Measurements from ENCODE around the gene ZBTB22. TPM values are rescaled to one million over a fixed set of nuclear protein-coding genes. Genes with fewer than 3 reads are reported as not detected.

Gene ZBTB22
- total RNA-seq, 1 donor from 2014 or later, result 31.8 TPM

DNA sequence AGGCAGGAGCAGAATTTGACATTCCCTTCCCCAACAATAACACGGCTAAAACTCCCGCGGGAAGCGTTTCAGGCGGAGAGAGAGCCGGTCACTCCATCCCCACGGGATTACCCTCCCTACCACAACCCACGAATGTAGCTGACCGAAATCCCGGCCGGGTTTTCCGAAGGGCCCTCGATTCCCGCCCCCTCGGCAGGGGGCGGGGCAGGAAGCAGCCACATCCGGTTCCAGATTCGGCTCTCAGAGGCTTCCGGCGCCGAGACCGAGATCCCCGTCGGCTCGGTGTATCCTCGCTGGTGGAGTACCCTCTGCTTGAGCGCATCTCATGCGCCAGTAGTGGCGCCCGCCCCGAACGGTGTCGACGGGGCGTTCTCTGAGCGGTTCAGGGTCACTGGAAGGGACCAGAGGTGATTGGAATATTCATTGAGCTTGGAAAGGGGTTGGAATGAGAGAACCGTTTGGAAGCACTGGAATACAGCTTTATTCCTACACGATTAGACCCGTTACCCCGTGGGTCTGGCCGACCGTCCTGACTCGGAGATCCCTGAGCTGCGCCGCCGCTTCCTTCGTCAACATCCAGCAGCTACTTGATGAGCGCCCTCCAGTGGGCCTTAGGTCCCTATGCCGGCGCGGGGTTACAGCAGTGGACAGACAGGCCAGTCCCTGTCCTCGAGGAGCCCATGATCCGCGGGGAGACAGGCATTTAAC, 18.2 kb downstream of the ZBTB22 start:
- H3K36me3 Mint-ChIP-seq (ENCODE audit: low read depth), result peaks cover 74% of the 10 kb centered on the region
- ChIA-PET POLR2A (interaction anchor here (0.6 to 5.3 kb wide), 26 partner anchors 9 to 1561 kb away, joined by 3 to 84 read pairs (median 5); partner anchors contain the start of genes B3GALT4, CUTA, PFDN6 and RING1), CTCF (interaction anchor here (0.7 to 3.2 kb wide), 10 partner anchors 9 to 46 kb away, joined by 3 to 17 read pairs (median 4); partner anchors contain the start of genes B3GALT4, PFDN6, RPS18 and VPS52)
- TF ChIP-seq, protein P1, sequence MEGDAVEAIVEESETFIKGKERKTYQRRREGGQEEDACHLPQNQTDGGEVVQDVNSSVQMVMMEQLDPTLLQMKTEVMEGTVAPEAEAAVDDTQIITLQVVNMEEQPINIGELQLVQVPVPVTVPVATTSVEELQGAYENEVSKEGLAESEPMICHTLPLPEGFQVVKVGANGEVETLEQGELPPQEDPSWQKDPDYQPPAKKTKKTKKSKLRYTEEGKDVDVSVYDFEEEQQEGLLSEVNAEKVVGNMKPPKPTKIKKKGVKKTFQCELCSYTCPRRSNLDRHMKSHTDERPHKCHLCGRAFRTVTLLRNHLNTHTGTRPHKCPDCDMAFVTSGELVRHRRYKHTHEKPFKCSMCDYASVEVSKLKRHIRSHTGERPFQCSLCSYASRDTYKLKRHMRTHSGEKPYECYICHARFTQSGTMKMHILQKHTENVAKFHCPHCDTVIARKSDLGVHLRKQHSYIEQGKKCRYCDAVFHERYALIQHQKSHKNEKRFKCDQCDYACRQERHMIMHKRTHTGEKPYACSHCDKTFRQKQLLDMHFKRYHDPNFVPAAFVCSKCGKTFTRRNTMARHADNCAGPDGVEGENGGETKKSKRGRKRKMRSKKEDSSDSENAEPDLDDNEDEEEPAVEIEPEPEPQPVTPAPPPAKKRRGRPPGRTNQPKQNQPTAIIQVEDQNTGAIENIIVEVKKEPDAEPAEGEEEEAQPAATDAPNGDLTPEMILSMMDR (IDR thresholded peaks at IDR 0.05), result no peak
- no peaks in the 10 kb centered on the region for H3K9me3 Mint-ChIP-seq
- H3K4me1 Mint-ChIP-seq, result peaks cover 34% of the 10 kb centered on the region
- DNase-seq (peak; percentile 90), ATAC-seq (ENCODE audit: low read depth) (peak; percentile 67)
- H3K27me3 Mint-ChIP-seq, result no peaks in the 10 kb centered on the region
- peak overlapping the region; percentile 98 for H3K27ac Mint-ChIP-seq
- intact Hi-C loops (cut with micrococcal nuclease), result loop anchor here (1.0 to 5.0 kb wide), 11 partner anchors 10 to 137 kb away; partner anchors contain the start of genes B3GALT4, KIFC1, PFDN6 and RXRB
- peak overlapping the region; percentile 96 for H3K4me3 Mint-ChIP-seq

DNA sequence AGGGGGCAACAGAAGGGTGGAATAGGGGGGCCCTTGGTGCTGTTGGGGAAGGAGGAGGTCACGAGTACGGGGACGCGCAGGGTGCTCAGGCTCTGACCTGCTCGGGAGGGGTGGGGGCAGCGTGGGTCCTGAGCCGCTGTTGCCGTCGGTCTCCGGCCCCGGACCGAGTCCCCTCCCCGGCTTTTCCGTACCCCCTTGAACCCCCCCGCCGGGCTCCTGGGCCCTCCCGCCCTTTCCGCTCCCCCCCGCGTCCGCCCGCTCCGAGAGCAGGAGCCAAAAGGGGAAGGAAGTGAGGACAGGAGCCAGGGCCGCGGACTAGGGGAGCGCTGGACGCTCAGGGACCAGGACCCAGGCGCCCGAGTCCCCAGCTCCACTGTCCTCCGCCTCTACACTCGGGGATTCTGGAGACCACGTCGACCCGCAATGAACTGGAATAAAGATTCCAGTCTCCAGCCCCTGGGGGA, 18.7 kb downstream of the ZBTB22 start, which contains the start of gene RGL2:
Gene RGL2 (minus strand): TSS at position 170 of the 464 bp plus-strand sequence. CDS start 332 bp downstream, outside the sequence.
- peaks cover 32% of the 10 kb centered on the region for H3K4me1 Mint-ChIP-seq
- H3K9me3 Mint-ChIP-seq, result no peaks in the 10 kb centered on the region
- no peaks in the 10 kb centered on the region for H3K27me3 Mint-ChIP-seq
- ATAC-seq (ENCODE audit: low read depth), result peak; percentile 45
- H3K4me3 Mint-ChIP-seq, result peak within 1 kb of the TSS; percentile 96
- TF ChIP-seq, protein P1 (IDR thresholded peaks at IDR 0.05), result no peak
- CTCF ChIA-PET, result interaction anchor here (0.7 to 3.2 kb wide), 9 partner anchors 10 to 46 kb away, joined by 3 to 17 read pairs (median 4); partner anchors contain the start of genes B3GALT4, PFDN6, WDR46 and ZBTB22
- H3K27ac Mint-ChIP-seq, result peak within 1 kb of the TSS; percentile 98
- POLR2A ChIA-PET, result interaction anchor here (0.6 to 5.3 kb wide), 23 partner anchors 9 to 1560 kb away, joined by 3 to 84 read pairs (median 5); partner anchors contain the start of genes B3GALT4, CUTA, PFDN6 and RING1
- peak; percentile 63 for DNase-seq
- intact Hi-C loops (cut with micrococcal nuclease), result loop anchor here (1.0 to 5.0 kb wide), 11 partner anchors 10 to 137 kb away; partner anchors contain the start of genes B3GALT4, KIFC1, PFDN6 and RXRB
- peaks cover 74% of the 10 kb centered on the region for H3K36me3 Mint-ChIP-seq (ENCODE audit: low read depth)

DNA sequence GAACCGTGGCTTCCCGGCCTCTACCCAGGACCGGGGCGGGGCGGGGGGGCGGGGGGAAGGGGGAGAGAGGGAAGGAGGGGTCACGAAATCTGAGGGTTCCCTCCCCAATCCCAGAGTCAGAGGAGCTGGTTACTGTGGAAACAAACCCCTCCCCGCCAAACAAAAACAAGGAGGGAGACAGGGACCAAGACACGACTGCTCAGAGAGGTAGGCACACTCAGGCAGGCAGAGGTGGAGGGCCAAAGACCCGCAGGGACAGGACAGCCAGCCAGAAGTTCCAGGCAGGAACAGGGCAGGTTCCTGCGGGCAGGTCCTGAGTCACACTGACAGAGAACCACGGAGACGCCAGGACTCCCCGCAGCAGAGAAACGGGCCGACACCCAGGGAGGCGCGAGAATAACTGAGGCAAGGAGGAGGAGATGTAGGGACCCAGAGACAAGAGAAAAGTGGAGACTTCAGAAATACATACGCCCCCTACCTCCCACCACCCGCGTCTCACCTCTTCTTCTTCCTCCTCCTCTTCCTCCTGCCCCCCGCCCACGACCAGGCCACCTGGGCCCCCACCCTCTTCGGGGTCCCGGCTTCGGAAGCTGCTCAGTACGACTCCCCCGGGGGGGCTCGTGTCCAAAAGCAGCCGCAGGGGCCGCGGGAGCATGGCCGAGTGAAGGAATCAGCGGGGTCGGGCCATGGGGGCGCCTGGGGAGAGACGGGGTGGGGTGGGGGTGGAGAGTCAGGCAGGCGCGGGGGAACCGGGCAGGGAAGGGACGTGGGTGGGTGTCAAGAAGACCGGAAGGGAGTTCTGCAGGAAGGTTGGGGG, 19.4 kb downstream of the ZBTB22 start:
- H3K9me3 Mint-ChIP-seq, result no peaks in the 10 kb centered on the region
- H3K27me3 Mint-ChIP-seq, result no peaks in the 10 kb centered on the region
- ATAC-seq (ENCODE audit: low read depth) (peak; percentile 19), DNase-seq (peak; percentile 54)
- TF ChIP-seq, protein P1 (IDR thresholded peaks at IDR 0.05), result no peak
- ChIA-PET POLR2A (interaction anchor here (0.7 to 5.3 kb wide), 18 partner anchors 9 to 1102 kb away, joined by 3 to 84 read pairs (median 16); partner anchors contain the start of genes B3GALT4, CUTA, PFDN6 and RPS18), CTCF (interaction anchor here (1.4 to 3.2 kb wide), 7 partner anchors 9 to 47 kb away, joined by 3 to 17 read pairs (median 9); partner anchors contain the start of genes B3GALT4, PFDN6 and WDR46)
- peak overlapping the region; percentile 98 for H3K27ac Mint-ChIP-seq
- H3K4me1 Mint-ChIP-seq, result peaks cover 29% of the 10 kb centered on the region
- H3K36me3 Mint-ChIP-seq (ENCODE audit: low read depth), result peaks cover 74% of the 10 kb centered on the region
- intact Hi-C loops (cut with micrococcal nuclease), result loop anchor here (5.0 kb wide), 2 partner anchors 129 to 136 kb away; no protein-coding TSS in a partner anchor
- H3K4me3 Mint-ChIP-seq, result peak overlapping the region; percentile 96

DNA sequence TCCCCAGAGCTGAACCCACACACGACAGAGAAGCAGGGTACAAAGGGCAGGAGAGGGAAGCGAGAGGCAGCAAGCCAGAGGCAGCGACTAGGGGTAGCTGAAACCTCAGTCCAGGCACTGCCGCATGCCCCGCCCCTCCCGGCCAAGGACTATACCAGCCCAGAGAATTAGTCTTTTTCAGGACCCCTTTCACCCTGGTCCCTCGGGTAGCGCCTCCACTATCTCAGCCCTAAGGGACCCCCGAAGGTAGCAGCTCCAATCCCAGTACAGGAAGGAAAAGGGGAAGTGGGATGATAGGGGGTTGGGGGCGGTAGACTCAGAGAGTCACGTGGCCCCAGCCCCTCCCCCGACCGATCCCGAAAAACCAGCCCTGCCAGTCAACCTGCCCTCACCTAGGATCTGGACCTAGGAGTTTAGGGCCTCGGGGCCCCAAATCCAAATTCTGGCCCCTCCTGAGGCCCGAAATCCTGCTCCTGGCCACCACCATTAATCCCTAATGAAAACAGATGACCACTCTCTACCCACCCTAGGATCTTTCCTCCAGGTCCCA, 20.1 kb downstream of the ZBTB22 start:
- H3K36me3 Mint-ChIP-seq (ENCODE audit: low read depth), result peaks cover 79% of the 10 kb centered on the region
- H3K27ac Mint-ChIP-seq, result peak overlapping the region; percentile 83
- intact Hi-C loops (cut with micrococcal nuclease), result loop anchor here (5.0 kb wide), 2 partner anchors 130 to 135 kb away; no protein-coding TSS in a partner anchor
- TF ChIP-seq, protein P1 (IDR thresholded peaks at IDR 0.05), result no peak
- ATAC-seq (ENCODE audit: low read depth) (peak; percentile 9), DNase-seq (peak; percentile 45)
- CTCF ChIA-PET, result interaction anchor here (1.4 to 1.6 kb wide), 3 partner anchors 8 to 47 kb away, joined by 3 to 10 read pairs (median 4); partner anchors contain the start of genes B3GALT4, PFDN6 and WDR46
- POLR2A ChIA-PET, result interaction anchor here (0.6 to 5.3 kb wide), 13 partner anchors 8 to 1102 kb away, joined by 3 to 84 read pairs (median 19); partner anchors contain the start of genes B3GALT4, PFDN6, RPS18 and RXRB
- peak overlapping the region; percentile 96 for H3K4me3 Mint-ChIP-seq
- peaks cover 31% of the 10 kb centered on the region for H3K4me1 Mint-ChIP-seq
- no peaks in the 10 kb centered on the region for H3K9me3 Mint-ChIP-seq
- no peaks in the 10 kb centered on the region for H3K27me3 Mint-ChIP-seq

Measured in activated B cell treated with CpG ODN at 0.5 μM for 24 hours (primary cell).